ENCODE data around the gene SPTSSB.

- TF ChIP-seq CTCF (conservative IDR thresholded peaks at IDR 0.05 in 1 of 2, IDR thresholded peaks at IDR 0.05 in 1 of 2; ENCODE audit: low read depth in 1 of 2, low read length in 2 of 2) (no peak), EZH2 (IDR thresholded peaks at IDR 0.05; ENCODE audit: low read length, missing control alignments) (no peak)
Observed at GRCh38 chr3:161349529-161350312, 21.6 kb downstream of the SPTSSB start.
